Smooth muscle cell (in vitro differentiated cells): ENCODE results near the gene TECTA. TPM values are rescaled to one million over a fixed set of nuclear protein-coding genes. Genes with fewer than 3 reads are reported as not detected.

ENCODE experiments used
- DNase-seq: peaks from one replicate; lab custom pipeline; 2025; ENCODE audit not compliant: unreplicated experiment; lab: John Stamatoyannopoulos, UW
- H2AFZ ChIP-seq: fragments of 200-600 bp; sonication (generic); 2 replicates; pipeline ENCODE4 v1.6.0; 2016; ENCODE audit warnings: antibody characterized with exemption, low read depth, mild to moderate bottlenecking
- H3F3A ChIP-seq: fragments of 200-600 bp; sonication (generic); 2 replicates; pipeline ENCODE4 v1.6.0; 2017; ENCODE audit warnings: antibody characterized with exemption, low read depth
- H3K27ac ChIP-seq: fragments of 200-600 bp; sonication (generic); 2 replicates; pipeline ENCODE4 v1.5.1; 2016; ENCODE audit warnings: low read depth, mild to moderate bottlenecking
- H3K27me3 ChIP-seq: fragments of 200-600 bp; sonication (generic); 2 replicates; pipeline ENCODE4 v1.6.1; 2016; ENCODE audit warnings: low read depth, mild to moderate bottlenecking
- H3K36me3 ChIP-seq: fragments of 200-600 bp; sonication (generic); 2 replicates; pipeline ENCODE4 v1.5.1; 2016; ENCODE audit warnings: low read depth
- H3K4me1 ChIP-seq: fragments of 200-600 bp; sonication (generic); 2 replicates; pipeline ENCODE4 v1.5.1; 2016; ENCODE audit warnings: low read depth
- H3K4me2 ChIP-seq: fragments of 200-600 bp; sonication (generic); 2 replicates; pipeline ENCODE4 v1.6.0; 2016; ENCODE audit warnings: mild to moderate bottlenecking
- H3K4me3 ChIP-seq: fragments of 200-600 bp; sonication (generic); 2 replicates; pipeline ENCODE4 v1.5.1; 2016; ENCODE audit warnings: mild to moderate bottlenecking
- H3K79me2 ChIP-seq: fragments of 200-600 bp; sonication (generic); 2 replicates; pipeline ENCODE4 v1.6.0; 2016; ENCODE audit warnings: low read depth, mild to moderate bottlenecking
- H3K9ac ChIP-seq: fragments of 200-600 bp; sonication (generic); 2 replicates; pipeline ENCODE4 v1.6.0; 2016; ENCODE audit warnings: low read depth
- H3K9me3 ChIP-seq: fragments of 200-600 bp; sonication (generic); replicated peaks from 2 replicates; pipeline ENCODE4 v1.5.1; 2016; ENCODE audit warnings: low read depth
- H4K20me1 ChIP-seq: fragments of 200-600 bp; sonication (generic); 2 replicates; pipeline ENCODE4 v1.6.0; 2016; ENCODE audit warnings: low read depth
- CTCF ChIP-seq: fragments of 200-600 bp; sonication (generic); IDR thresholded peaks from 2 replicates; pipeline ENCODE4 v1.5.1; 2017; ENCODE audit warnings: borderline replicate concordance, mild to moderate bottlenecking, antibody characterized with exemption; ENCODE audit not compliant: insufficient read depth, poor library complexity, severe bottlenecking
- WGBS: methylation state at CpG from one replicate; pipeline ENCODE4 v1.1.7; 2016; ENCODE audit warnings: low lambda C conversion rate; 5-methylcytosine and 5-hydroxymethylcytosine counted together
- polyA plus RNA-seq: library from polyadenylated mRNA; unstranded; fragments of >200 nt; fragmentation: Nextera tagmentation; extraction: Ambion mirVana; gene quantifications from 2 replicates; pipeline ENCODE4 v1.2.1, GENCODE V29; 2016
- total RNA-seq: library from RNA; depleted of rRNA; stranded (reverse); fragments of >200 nt; gene quantifications from 2 replicates; pipeline ENCODE4 v1.2.3, GENCODE V29; 2014

The TECTA gene
- total and polyA plus RNA-seq, 2 experiments from 2014 or later = 0.59 to 1.5 TPM

DNA sequence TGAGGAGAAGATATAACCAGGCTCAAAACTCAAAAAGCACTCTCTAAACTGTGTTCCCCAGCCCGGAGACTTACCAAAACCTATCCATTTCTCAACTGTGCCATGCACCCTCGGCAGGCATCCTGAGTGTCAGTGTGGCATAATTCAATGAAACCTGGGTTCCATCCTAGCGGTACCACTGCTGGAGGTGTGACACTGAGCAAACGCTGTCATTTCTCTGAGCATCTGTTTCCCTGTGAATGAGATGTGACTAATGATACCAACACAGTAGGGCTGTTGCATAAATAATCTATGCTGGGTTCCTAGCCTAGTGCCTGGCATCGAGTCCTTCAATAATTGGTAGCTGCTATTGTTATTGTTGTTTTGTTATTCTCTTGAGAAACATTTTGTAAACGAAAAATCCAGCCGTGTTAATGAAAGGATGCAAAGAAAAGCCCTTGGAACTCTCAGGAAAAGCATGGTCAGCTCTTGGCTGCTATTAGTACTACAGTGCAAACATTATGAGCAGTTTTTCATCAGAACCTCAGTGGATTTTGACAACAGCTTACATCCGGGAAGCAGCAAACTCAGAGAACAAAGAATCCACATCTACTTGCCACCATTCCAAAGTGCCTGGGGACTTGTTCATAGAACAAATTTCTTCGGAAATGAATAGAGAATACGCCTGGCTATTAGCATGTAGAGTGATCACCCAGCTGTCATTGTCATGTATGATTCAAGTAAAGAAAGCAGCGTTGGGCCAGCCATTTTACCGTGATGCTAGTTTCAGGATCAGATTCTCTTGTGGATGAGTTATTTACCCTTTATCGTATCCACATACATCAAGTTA lies 53.7 kb downstream of the TECTA start:
- Histone ChIP-seq H3K27ac (no peak overlapping the region), H3K79me2 (no peaks in the 10 kb centered on the region), H3K4me1 (no peaks in the 10 kb centered on the region), H3K9ac (no peak overlapping the region), H3F3A (no peaks in the 10 kb centered on the region), H4K20me1 (no peaks in the 10 kb centered on the region), H3K4me2 (no peak overlapping the region), H3K36me3 (no peaks in the 10 kb centered on the region), H2AFZ (no peak overlapping the region), H3K9me3 (no peaks in the 10 kb centered on the region), H3K4me3 (no peak overlapping the region), H3K27me3 (no peaks in the 10 kb centered on the region)
- WGBS = 84% methylated on average over 13 of the region's 13 CpGs
- no peak for DNase-seq
- no peak for TF ChIP-seq CTCF

DNA sequence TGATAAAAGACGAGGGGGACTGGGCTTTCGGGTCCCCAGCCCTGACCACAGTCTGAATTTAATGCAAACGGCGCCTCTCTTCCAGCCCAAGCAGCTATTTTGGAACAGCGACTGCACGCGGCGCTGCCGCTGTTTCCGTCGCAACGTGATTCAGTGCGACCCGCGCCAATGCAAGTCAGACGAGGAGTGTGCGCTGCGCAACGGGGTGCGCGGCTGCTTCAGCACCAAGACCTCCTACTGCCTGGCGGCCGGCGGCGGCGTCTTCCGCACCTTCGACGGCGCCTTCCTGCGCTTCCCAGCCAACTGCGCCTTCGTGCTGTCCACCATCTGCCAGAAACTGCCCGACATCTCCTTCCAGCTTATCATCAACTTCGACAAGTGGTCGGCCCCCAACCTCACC lies 56.7 kb downstream of the TECTA start:
- Histone ChIP-seq H2AFZ (no peak overlapping the region), H3K9ac (no peak overlapping the region), H4K20me1 (no peaks in the 10 kb centered on the region), H3K27ac (no peak overlapping the region), H3K27me3 (no peaks in the 10 kb centered on the region), H3K4me2 (no peak overlapping the region), H3F3A (no peaks in the 10 kb centered on the region), H3K4me1 (no peaks in the 10 kb centered on the region), H3K36me3 (no peaks in the 10 kb centered on the region), H3K79me2 (no peaks in the 10 kb centered on the region), H3K9me3 (no peaks in the 10 kb centered on the region), H3K4me3 (no peak overlapping the region)
- DNase-seq = no peak
- WGBS = 98% methylated on average over 36 of the region's 36 CpGs
- TF ChIP-seq CTCF = no peak

- no peak overlapping the region for H3K9ac ChIP-seq
- no peak overlapping the region for H3K27ac ChIP-seq
- 89% methylated on average over 3 of the region's 3 CpGs for WGBS
- H3K4me1 ChIP-seq = no peaks in the 10 kb centered on the region
- no peak for TF ChIP-seq CTCF
- H3K9me3 ChIP-seq = no peaks in the 10 kb centered on the region
- no peak overlapping the region for H3K4me3 ChIP-seq
- no peak overlapping the region for H2AFZ ChIP-seq
- H3K79me2 ChIP-seq = no peaks in the 10 kb centered on the region
- no peaks in the 10 kb centered on the region for H3K36me3 ChIP-seq
- no peaks in the 10 kb centered on the region for H3F3A ChIP-seq
- no peak overlapping the region for H3K4me2 ChIP-seq
- no peaks in the 10 kb centered on the region for H4K20me1 ChIP-seq
- H3K27me3 ChIP-seq = no peaks in the 10 kb centered on the region
- no peak for DNase-seq
Observed at GRCh38 chr11:121159741-121160140, 58.7 kb downstream of the TECTA start.

GRCh38 chr11:121161349-121161917 lies 60.4 kb downstream of the TECTA start:
- no peaks in the 10 kb centered on the region for H4K20me1 ChIP-seq
- no peak overlapping the region for H3K4me3 ChIP-seq
- H3K36me3 ChIP-seq = no peaks in the 10 kb centered on the region
- H2AFZ ChIP-seq = no peak overlapping the region
- H3K9me3 ChIP-seq = no peaks in the 10 kb centered on the region
- 88% methylated on average over 4 of the region's 5 CpGs for WGBS
- H3K27ac ChIP-seq = no peak overlapping the region
- TF ChIP-seq CTCF = no peak
- H3F3A ChIP-seq = no peaks in the 10 kb centered on the region
- DNase-seq = no peak
- H3K4me1 ChIP-seq = no peaks in the 10 kb centered on the region
- no peaks in the 10 kb centered on the region for H3K27me3 ChIP-seq
- H3K4me2 ChIP-seq = no peak overlapping the region
- H3K9ac ChIP-seq = no peak overlapping the region
- H3K79me2 ChIP-seq = no peaks in the 10 kb centered on the region
